ENCODE data around the gene SYCP2L. TPM values are rescaled to one million over a fixed set of nuclear protein-coding genes. Genes with fewer than 3 reads are reported as not detected.

Gene SYCP2L
- total and polyA plus RNA-seq, 7 donors = 0.09 to 22.1 (median 0.71) TPM; not detected in 2

GRCh38 chr6:10949579-10950490 is 63.0 kb downstream of the SYCP2L start:
- no peaks in the 10 kb centered on the region for H3K4me1 ChIP-seq
- no peak overlapping the region for H3K27ac ChIP-seq
- no peak overlapping the region for H3K4me3 ChIP-seq
- H3K36me3 ChIP-seq = no peaks in the 10 kb centered on the region
- 85 to 88% methylated on average over 6 of the region's 6 CpGs for WGBS, 2 donors
- no peak for DNase-seq
- intact Hi-C loops (cut with DNase I) = loop anchor here (10.0 kb wide), 1 partner anchor 115 kb away; no protein-coding TSS in a partner anchor
- no peaks in the 10 kb centered on the region for H3K27me3 ChIP-seq
- TF ChIP-seq POLR2A (IDR thresholded peaks at IDR 0.05) = no peak
- no peak for TF ChIP-seq EP300 (IDR thresholded peaks at IDR 0.05)
- TF ChIP-seq POLR2AphosphoS5 (IDR thresholded peaks at IDR 0.05) = no peak
- no peak for TF ChIP-seq CTCF (IDR thresholded peaks at IDR 0.05)
- H3K9me3 ChIP-seq = no peaks in the 10 kb centered on the region

DNA sequence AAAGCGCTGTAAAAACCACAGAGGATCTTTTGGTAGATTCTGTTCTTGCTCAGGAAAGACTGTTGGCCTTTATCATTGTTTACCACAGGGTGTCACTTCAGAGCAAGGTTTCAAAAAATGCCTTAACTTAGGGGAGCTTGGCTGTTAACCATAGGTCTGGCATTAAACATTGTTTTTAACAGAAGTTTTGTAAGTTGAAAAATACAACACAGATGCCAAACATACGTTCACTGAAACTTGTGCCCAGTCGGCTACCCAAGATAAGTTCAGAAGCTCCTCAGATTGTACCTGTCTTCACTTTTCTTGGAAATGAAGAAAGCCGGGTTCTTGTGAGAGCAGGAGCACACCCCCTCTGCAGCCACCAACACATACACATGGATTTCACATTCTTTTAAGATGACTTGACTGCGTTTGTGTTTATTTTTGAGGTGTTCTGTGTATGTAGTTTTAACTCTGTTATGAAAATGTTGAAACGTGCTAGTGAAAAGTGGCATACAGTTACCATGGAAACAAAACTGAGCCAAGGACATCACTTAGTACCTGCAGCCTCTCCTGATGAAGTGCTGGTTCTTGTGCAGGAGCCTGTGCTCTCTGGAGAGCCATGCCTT is 64.9 kb downstream of the SYCP2L start:
- TF ChIP-seq CTCF (IDR thresholded peaks at IDR 0.05) (no peak), EP300 (IDR thresholded peaks at IDR 0.05) (no peak), POLR2AphosphoS5 (IDR thresholded peaks at IDR 0.05) (no peak), POLR2A (IDR thresholded peaks at IDR 0.05) (no peak)
- H3K27me3 ChIP-seq = no peaks in the 10 kb centered on the region
- H3K9me3 ChIP-seq = no peaks in the 10 kb centered on the region
- no peaks in the 10 kb centered on the region for H3K4me1 ChIP-seq
- intact Hi-C loops (cut with DNase I) = loop anchor here (10.0 kb wide), 1 partner anchor 113 kb away; no protein-coding TSS in a partner anchor
- H3K4me3 ChIP-seq = no peak overlapping the region
- no peak overlapping the region for H3K27ac ChIP-seq
- no peaks in the 10 kb centered on the region for H3K36me3 ChIP-seq
- DNase-seq = no peak
- 43 to 50% methylated on average over 6 of the region's 6 CpGs for WGBS, 2 donors

GRCh38 chr6:10954590-10955010 is 67.7 kb downstream of the SYCP2L start:
- WGBS, 2 donors = 29 to 38% methylated on average over 15 of the region's 15 CpGs
- Histone ChIP-seq H3K27me3 (no peaks in the 10 kb centered on the region), H3K9me3 (no peaks in the 10 kb centered on the region), H3K36me3 (no peaks in the 10 kb centered on the region), H3K27ac (no peak overlapping the region), H3K4me1 (no peaks in the 10 kb centered on the region), H3K4me3 (no peak overlapping the region)
- intact Hi-C loops (cut with DNase I) = loop anchor here (10.0 kb wide), 1 partner anchor 110 kb away; no protein-coding TSS in a partner anchor
- no peak for DNase-seq
- TF ChIP-seq CTCF (IDR thresholded peaks at IDR 0.05) (peak in 2 of 4 experiments; percentile 8 to 27), POLR2A (IDR thresholded peaks at IDR 0.05) (no peak)

DNA sequence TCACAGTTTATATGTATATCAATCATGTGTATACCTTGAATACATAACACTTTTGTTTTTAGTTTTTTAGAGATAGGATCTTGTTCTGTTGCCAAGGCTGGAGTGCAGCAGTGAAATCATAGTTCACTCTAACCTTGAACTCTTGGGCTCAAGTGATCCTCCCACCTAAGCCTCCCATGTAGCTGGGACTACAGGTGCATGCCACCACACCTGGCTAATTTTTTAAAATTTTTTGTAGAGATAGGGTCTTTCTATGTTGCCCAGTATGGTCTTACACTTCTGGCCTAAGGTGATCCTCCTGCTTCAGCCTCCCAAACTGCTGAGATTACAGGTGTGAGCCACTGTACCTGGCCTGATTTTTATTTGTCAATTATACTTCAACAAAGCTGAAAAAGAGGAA is 69.9 kb downstream of the SYCP2L start:
- DNase-seq = no peak
- no peaks in the 10 kb centered on the region for H3K4me1 ChIP-seq
- H3K9me3 ChIP-seq = no peaks in the 10 kb centered on the region
- no peaks in the 10 kb centered on the region for H3K27me3 ChIP-seq
- intact Hi-C loops (cut with DNase I) = loop anchor here (10.0 kb wide), 1 partner anchor 108 kb away; no protein-coding TSS in a partner anchor
- no peak for TF ChIP-seq POLR2AphosphoS5 (IDR thresholded peaks at IDR 0.05)
- TF ChIP-seq EP300 (IDR thresholded peaks at IDR 0.05) = no peak
- TF ChIP-seq CTCF (IDR thresholded peaks at IDR 0.05) = no peak
- no peak for TF ChIP-seq POLR2A (IDR thresholded peaks at IDR 0.05)
- H3K4me3 ChIP-seq = no peak overlapping the region
- H3K27ac ChIP-seq = no peak overlapping the region
- no peaks in the 10 kb centered on the region for H3K36me3 ChIP-seq

All from sigmoid colon (tissue), 7 donors.